BLaER1 treated with 17β-estradiol and CSF1 and Interleukin-3, amounts not matched to agents 10 nM and 100 nM (cell line): ENCODE measurements around the gene RAB26.

ENCODE experiments used
- H3K27ac ChIP-seq, 11 experiments: shearing (Covaris generic); formaldehyde crosslinking; 2 replicates each; pipeline ENCODE4 v1.8.1; 2022
- H3K27me3 ChIP-seq, 11 experiments: shearing (Covaris generic); formaldehyde crosslinking; 2 replicates each; pipeline ENCODE4 v1.8.1; 2022
- H3K36me3 ChIP-seq, 11 experiments: shearing (Covaris generic); formaldehyde crosslinking; 2 replicates each; pipeline ENCODE4 v1.8.1; 2022
- H3K4me1 ChIP-seq, 10 experiments: shearing (Covaris generic); formaldehyde crosslinking; 2 replicates each; pipeline ENCODE4 v1.8.1; 2022
- H3K4me2 ChIP-seq, 11 experiments: shearing (Covaris generic); formaldehyde crosslinking; 2 replicates each; pipeline ENCODE4 v1.8.1; 2022
- H3K4me3 ChIP-seq, 10 experiments: shearing (Covaris generic); formaldehyde crosslinking; 2 replicates each; pipeline ENCODE4 v1.8.1; 2022
- H3K9ac ChIP-seq, 11 experiments: shearing (Covaris generic); formaldehyde crosslinking; 2 replicates each; pipeline ENCODE4 v1.8.1; 2022
- H3K9me3 ChIP-seq, 11 experiments: shearing (Covaris generic); formaldehyde crosslinking; replicated peaks in 1 of 11; 2 replicates each; pipeline ENCODE4 v1.8.1; 2022
- H4K20me1 ChIP-seq, 11 experiments: shearing (Covaris generic); formaldehyde crosslinking; 2 replicates each; pipeline ENCODE4 v1.8.1; 2022
- Cebpa-rat ChIP-seq, 11 experiments: shearing (Covaris generic); IDR thresholded peaks; 2 replicates each; pipeline ENCODE4 v1.8.1; 2022

The RAB26 gene

GRCh38 chr16:2154533-2155090, 6.2 kb downstream of the RAB26 start:
- peaks cover 65 to 72% (median 67%) of the 10 kb centered on the region in 10 experiments for H3K4me1 ChIP-seq
- peak overlapping the region; percentile 98 to 100 (median 100) for H3K4me2 ChIP-seq
- peaks cover 84 to 92% (median 88%) of the 10 kb centered on the region in 11 experiments for H4K20me1 ChIP-seq
- H3K27ac ChIP-seq: peak overlapping the region; percentile 59 to 93 (median 89)
- H3K4me3 ChIP-seq: peak overlapping the region; percentile 79 to 95 (median 88)
- peaks cover 0 to 4% (median 0%) of the 10 kb centered on the region in 11 experiments; a peak in 1 of 22 replicates for H3K9me3 ChIP-seq
- TF ChIP-seq Cebpa-rat (IDR thresholded peaks at IDR 0.05): no peak
- no peaks in the 10 kb centered on the region for H3K27me3 ChIP-seq
- H3K36me3 ChIP-seq: peaks cover 28 to 53% (median 45%) of the 10 kb centered on the region in 11 experiments
- peak overlapping the region; percentile 83 to 97 (median 94) for H3K9ac ChIP-seq

DNA sequence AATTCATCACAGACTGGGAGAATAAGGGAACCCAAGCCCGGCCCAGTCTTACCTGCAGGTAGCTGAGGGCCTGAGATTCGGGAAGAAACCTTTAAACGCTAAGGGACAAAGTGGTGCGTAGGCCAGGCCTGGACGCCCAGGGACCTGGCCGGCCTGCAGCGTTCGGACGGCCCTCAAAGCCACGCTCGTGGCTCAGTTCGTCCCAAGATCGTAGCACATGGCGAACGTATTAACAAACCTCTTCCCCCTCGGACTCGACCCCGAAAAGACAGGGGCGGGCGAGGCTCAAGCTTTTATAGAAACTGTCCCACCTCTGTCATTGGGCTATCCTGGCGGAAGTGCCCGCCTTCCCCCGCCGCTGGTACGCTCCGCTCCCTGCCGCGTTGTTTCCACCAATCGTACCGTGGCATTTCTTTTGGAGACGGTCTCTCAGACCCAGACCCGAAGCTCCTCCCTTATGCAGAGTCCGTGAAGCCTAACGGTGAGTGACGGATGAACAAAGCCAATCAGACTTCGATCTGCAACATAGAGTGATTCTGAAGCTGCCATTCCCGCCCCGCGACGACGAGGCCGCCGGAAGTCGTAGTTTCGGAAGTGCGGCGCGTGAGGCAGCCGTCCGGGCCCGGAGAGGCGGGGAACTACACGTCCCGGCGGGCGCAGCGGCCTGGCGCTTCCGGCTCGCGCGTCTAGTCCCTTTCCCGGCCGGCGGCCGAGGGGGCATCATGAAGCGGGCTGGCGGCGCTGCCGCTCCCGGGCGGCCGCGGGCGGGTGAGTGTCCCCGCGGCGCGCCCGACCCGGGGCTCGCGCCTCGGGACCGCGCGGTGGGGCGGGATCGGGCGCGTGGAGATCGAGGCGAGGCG, 6.9 kb downstream of the RAB26 start, which contains the start of gene TRAF7:
TSS of gene TRAF7 (plus strand) at position 692 of the 860 bp plus-strand sequence. CDS start 8,139 bp downstream, outside the sequence.
- Histone ChIP-seq H3K4me1 (peaks cover 64 to 72% (median 67%) of the 10 kb centered on the region in 10 experiments), H3K36me3 (peaks cover 28 to 53% (median 45%) of the 10 kb centered on the region in 11 experiments), H3K9ac (peak within 1 kb of the TSS; percentile 83 to 97 (median 94)), H3K4me3 (peak within 1 kb of the TSS; percentile 79 to 97 (median 90)), H3K9me3 (peaks cover 0 to 4% (median 0%) of the 10 kb centered on the region in 11 experiments; a peak in 1 of 22 replicates), H3K4me2 (peak within 1 kb of the TSS; percentile 99 to 100 (median 100)), H4K20me1 (peaks cover 84 to 91% (median 88%) of the 10 kb centered on the region in 11 experiments), H3K27ac (peak within 1 kb of the TSS; percentile 84 to 93 (median 89)), H3K27me3 (no peaks in the 10 kb centered on the region)
- TF ChIP-seq Cebpa-rat (IDR thresholded peaks at IDR 0.05): no peak

GRCh38 chr16:2155977-2156848, 7.8 kb downstream of the RAB26 start:
- H3K4me2 ChIP-seq: peak overlapping the region; percentile 99 to 100 (median 100)
- peaks cover 0 to 4% (median 0%) of the 10 kb centered on the region in 11 experiments; a peak in 1 of 22 replicates for H3K9me3 ChIP-seq
- H3K4me3 ChIP-seq: peak overlapping the region; percentile 79 to 97 (median 88)
- H4K20me1 ChIP-seq: peaks cover 81 to 91% (median 86%) of the 10 kb centered on the region in 11 experiments
- TF ChIP-seq Cebpa-rat (IDR thresholded peaks at IDR 0.05): no peak
- H3K9ac ChIP-seq: peak overlapping the region; percentile 82 to 95 (median 90)
- H3K36me3 ChIP-seq: peaks cover 27 to 47% (median 42%) of the 10 kb centered on the region in 11 experiments
- peaks cover 63 to 69% (median 65%) of the 10 kb centered on the region in 10 experiments for H3K4me1 ChIP-seq
- H3K27me3 ChIP-seq: no peaks in the 10 kb centered on the region
- H3K27ac ChIP-seq: peak overlapping the region; percentile 79 to 91 (median 86)

DNA sequence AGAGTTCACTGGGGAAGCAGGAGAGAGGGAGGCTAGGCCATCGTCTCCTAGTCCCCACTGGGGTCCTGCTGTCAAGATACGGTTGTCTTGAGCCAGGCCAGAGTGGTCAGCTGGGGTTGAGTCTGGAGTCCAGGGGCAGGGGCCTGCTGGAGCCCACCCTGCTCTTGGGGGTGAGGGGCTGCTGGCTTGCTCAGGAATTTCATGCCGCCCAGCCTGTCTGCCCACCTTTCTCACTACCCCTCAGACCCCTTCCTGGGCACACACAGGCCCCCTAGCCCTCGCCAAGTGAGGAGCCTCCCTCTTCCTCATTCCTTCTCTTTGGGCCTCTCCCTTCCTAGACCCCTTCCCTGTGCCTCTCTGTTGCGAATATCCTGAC, 8.4 kb downstream of the RAB26 start:
- Histone ChIP-seq H3K4me2 (peak overlapping the region; percentile 99 to 100 (median 100)), H3K9me3 (peaks cover 0 to 4% (median 0%) of the 10 kb centered on the region in 11 experiments; a peak in 1 of 22 replicates), H3K36me3 (peaks cover 21 to 47% (median 38%) of the 10 kb centered on the region in 11 experiments; a peak in 21 of 22 replicates), H3K27ac (peak overlapping the region; percentile 79 to 91 (median 86)), H3K4me3 (peak overlapping the region; percentile 79 to 97 (median 88)), H3K4me1 (peaks cover 63 to 69% (median 65%) of the 10 kb centered on the region in 10 experiments), H4K20me1 (peaks cover 81 to 91% (median 86%) of the 10 kb centered on the region in 11 experiments), H3K9ac (peak overlapping the region; percentile 82 to 95 (median 90)), H3K27me3 (no peaks in the 10 kb centered on the region)
- TF ChIP-seq Cebpa-rat (IDR thresholded peaks at IDR 0.05): no peak

- H3K27ac ChIP-seq: peak overlapping the region; percentile 79 to 91 (median 86)
- TF ChIP-seq Cebpa-rat (IDR thresholded peaks at IDR 0.05): no peak
- H3K9ac ChIP-seq: peak overlapping the region; percentile 82 to 95 (median 90)
- peak overlapping the region; percentile 79 to 97 (median 88); a peak in 19 of 20 replicates for H3K4me3 ChIP-seq
- H3K36me3 ChIP-seq: peaks cover 14 to 47% (median 34%) of the 10 kb centered on the region in 11 experiments; a peak in 21 of 22 replicates
- H3K4me2 ChIP-seq: peak overlapping the region; percentile 99 to 100 (median 100)
- H4K20me1 ChIP-seq: peaks cover 81 to 91% (median 86%) of the 10 kb centered on the region in 11 experiments
- H3K9me3 ChIP-seq: peaks cover 0 to 4% (median 0%) of the 10 kb centered on the region in 11 experiments; a peak in 3 of 22 replicates
- H3K4me1 ChIP-seq: peaks cover 60 to 68% (median 65%) of the 10 kb centered on the region in 10 experiments
- no peaks in the 10 kb centered on the region for H3K27me3 ChIP-seq
Measured at GRCh38 chr16:2157480-2158261, 9.2 kb downstream of the RAB26 start.

DNA sequence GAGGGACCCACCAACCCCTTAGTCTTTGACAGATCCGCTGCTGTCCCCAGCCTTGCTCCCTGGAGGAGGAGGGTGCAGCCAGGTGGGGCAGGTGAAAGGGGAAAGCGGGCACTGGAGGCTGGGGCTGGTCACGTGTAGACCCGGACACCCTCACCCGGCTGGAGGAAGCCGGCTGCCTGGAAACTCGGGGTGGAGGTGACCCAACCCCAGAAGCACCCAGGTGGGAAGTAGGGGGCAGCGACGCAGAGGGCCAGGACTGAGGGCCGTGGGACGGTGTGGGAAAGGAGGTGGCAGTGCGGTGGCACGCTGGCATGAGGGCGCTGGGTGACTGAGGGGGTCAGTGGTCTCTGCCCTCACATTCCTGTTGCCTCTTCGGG, 9.8 kb downstream of the RAB26 start:
- Histone ChIP-seq H4K20me1 (peaks cover 81 to 91% (median 85%) of the 10 kb centered on the region in 11 experiments), H3K4me2 (peak overlapping the region; percentile 99 to 100 (median 100)), H3K4me3 (peak overlapping the region; percentile 40 to 97 (median 80); a peak in 17 of 20 replicates), H3K36me3 (peaks cover 11 to 47% (median 34%) of the 10 kb centered on the region in 11 experiments), H3K9ac (peak overlapping the region; percentile 82 to 95 (median 90)), H3K4me1 (peaks cover 56 to 66% (median 61%) of the 10 kb centered on the region in 10 experiments), H3K27me3 (no peaks in the 10 kb centered on the region), H3K27ac (peak overlapping the region; percentile 76 to 91 (median 86)), H3K9me3 (peaks cover 0 to 6% (median 1%) of the 10 kb centered on the region in 11 experiments; a peak in 12 of 22 replicates)
- no peak for TF ChIP-seq Cebpa-rat (IDR thresholded peaks at IDR 0.05)

DNA sequence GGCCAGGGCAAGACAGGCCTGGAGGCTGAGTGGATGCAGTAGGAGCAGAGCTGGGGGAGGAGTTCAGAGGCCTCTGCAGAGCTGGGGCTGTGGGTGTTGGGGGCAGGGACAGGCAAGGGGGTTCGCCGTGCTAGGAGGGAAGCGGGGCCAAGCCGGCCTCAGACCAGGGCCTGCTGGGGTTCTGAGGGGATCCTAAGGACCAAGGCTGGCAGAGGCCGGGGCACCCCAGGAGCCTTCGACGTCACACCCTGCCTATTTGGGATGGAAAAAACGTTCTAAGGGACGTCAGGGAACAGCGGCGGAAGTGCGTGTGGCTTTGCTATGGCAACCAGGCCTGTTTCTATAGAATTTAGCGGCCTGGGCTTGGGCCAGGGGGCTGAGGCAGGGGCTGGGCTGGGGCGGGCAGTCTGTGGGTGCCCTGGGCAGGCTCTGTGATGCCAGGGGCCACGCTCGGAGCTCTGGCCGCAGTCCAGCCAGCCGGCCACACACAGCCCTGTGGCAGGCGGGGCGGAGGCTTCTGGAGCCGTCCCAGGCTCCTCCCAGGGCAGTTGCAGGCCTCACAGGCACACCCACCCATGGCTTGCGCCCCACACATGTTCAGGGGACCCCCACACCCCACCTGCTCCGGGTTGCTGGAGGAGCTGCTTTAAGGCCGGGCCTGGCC, 10.9 kb downstream of the RAB26 start:
- Histone ChIP-seq H3K27ac (peak overlapping the region; percentile 76 to 91 (median 86)), H3K9me3 (peaks cover 0 to 13% (median 12%) of the 10 kb centered on the region in 11 experiments; a peak in 15 of 22 replicates), H3K27me3 (no peaks in the 10 kb centered on the region), H3K4me2 (peak overlapping the region; percentile 99 to 100 (median 100)), H4K20me1 (peaks cover 80 to 91% (median 82%) of the 10 kb centered on the region in 11 experiments), H3K4me1 (peaks cover 54 to 66% (median 61%) of the 10 kb centered on the region in 10 experiments), H3K36me3 (peaks cover 9 to 47% (median 34%) of the 10 kb centered on the region in 11 experiments), H3K9ac (peak overlapping the region; percentile 82 to 95 (median 90)), H3K4me3 (peak overlapping the region; percentile 40 to 97 (median 80))
- no peak for TF ChIP-seq Cebpa-rat (IDR thresholded peaks at IDR 0.05)
